Ishikawa (cell line): Measurements from ENCODE around the gene NEK10.

Experiments used
- CEBPB ChIP-seq: IDR thresholded peaks from 2 replicates; pipeline ENCODE4 v1.6.1; 2012
- CREB1 ChIP-seq: IDR thresholded peaks from 2 replicates; pipeline ENCODE4 v1.6.1; 2012; ENCODE audit warnings: low read depth
- EGR1 ChIP-seq: IDR thresholded peaks from 2 replicates; pipeline ENCODE4 v1.6.1; 2012
- EP300 ChIP-seq: IDR thresholded peaks from 2 replicates; pipeline ENCODE4 v1.6.1; 2012; ENCODE audit warnings: borderline replicate concordance
- FOXM1 ChIP-seq: IDR thresholded peaks from 2 replicates; pipeline ENCODE4 v1.6.1; 2012; ENCODE audit warnings: low read depth, borderline replicate concordance
- MAX ChIP-seq: IDR thresholded peaks from 2 replicates; pipeline ENCODE4 v1.6.1; 2012
- NFIC ChIP-seq: IDR thresholded peaks from 2 replicates; pipeline ENCODE4 v1.6.1; 2012
- RAD21 ChIP-seq: IDR thresholded peaks from 2 replicates; pipeline ENCODE4 v1.6.1; 2012; ENCODE audit warnings: low read depth
- TAF1 ChIP-seq: IDR thresholded peaks from 2 replicates; pipeline ENCODE4 v1.6.1; 2012; ENCODE audit warnings: low read depth, mild to moderate bottlenecking
- TCF12 ChIP-seq: IDR thresholded peaks from 2 replicates; pipeline ENCODE4 v1.6.1; 2012; ENCODE audit warnings: low read depth
- TEAD4 ChIP-seq: IDR thresholded peaks from 2 replicates; pipeline ENCODE4 v1.6.1; 2012
- USF1 ChIP-seq: IDR thresholded peaks from 2 replicates; pipeline ENCODE4 v1.6.1; 2012
- YY1 ChIP-seq: IDR thresholded peaks from 2 replicates; pipeline ENCODE4 v1.6.1; 2012; ENCODE audit warnings: low read depth
- ZBTB7A ChIP-seq: IDR thresholded peaks from 2 replicates; pipeline ENCODE4 v1.6.1; 2012; ENCODE audit warnings: low read depth
- TF ChIP-seq, protein P1 (sequence below): IDR thresholded peaks from 2 replicates; pipeline ENCODE4 v1.6.1; 2012; ENCODE audit warnings: low read depth, mild to moderate bottlenecking

The NEK10 gene

DNA sequence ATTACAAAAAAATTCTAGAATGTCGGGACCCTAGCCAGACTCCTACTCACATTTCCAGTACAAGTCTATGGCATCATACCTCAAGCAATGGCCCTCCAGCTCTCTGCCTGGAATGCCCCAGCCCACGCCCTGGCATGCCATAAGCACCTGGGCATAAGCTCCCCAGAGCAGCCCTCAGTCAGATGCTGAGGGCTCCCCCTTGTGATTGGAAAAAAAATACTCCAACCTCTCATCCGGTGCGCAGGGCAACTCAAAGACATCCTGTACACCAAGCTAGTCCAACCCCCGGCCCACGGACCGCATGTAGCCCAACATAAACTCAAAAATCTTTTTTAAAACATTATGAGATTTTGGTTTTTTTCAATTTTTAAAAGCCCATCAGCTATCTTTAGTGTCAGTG lies 115.4 kb downstream of the NEK10 start:
- TF ChIP-seq EP300 (no peak), ZBTB7A (no peak), TEAD4 (peak; percentile 33; the same call in 1 of the 2 replicates), MAX (no peak), NFIC (no peak), YY1 (no peak), RAD21 (peak; percentile 82), CEBPB (no peak), FOXM1 (no peak), CREB1 (no peak), USF1 (no peak), TCF12 (no peak)
- TF ChIP-seq, protein P1, sequence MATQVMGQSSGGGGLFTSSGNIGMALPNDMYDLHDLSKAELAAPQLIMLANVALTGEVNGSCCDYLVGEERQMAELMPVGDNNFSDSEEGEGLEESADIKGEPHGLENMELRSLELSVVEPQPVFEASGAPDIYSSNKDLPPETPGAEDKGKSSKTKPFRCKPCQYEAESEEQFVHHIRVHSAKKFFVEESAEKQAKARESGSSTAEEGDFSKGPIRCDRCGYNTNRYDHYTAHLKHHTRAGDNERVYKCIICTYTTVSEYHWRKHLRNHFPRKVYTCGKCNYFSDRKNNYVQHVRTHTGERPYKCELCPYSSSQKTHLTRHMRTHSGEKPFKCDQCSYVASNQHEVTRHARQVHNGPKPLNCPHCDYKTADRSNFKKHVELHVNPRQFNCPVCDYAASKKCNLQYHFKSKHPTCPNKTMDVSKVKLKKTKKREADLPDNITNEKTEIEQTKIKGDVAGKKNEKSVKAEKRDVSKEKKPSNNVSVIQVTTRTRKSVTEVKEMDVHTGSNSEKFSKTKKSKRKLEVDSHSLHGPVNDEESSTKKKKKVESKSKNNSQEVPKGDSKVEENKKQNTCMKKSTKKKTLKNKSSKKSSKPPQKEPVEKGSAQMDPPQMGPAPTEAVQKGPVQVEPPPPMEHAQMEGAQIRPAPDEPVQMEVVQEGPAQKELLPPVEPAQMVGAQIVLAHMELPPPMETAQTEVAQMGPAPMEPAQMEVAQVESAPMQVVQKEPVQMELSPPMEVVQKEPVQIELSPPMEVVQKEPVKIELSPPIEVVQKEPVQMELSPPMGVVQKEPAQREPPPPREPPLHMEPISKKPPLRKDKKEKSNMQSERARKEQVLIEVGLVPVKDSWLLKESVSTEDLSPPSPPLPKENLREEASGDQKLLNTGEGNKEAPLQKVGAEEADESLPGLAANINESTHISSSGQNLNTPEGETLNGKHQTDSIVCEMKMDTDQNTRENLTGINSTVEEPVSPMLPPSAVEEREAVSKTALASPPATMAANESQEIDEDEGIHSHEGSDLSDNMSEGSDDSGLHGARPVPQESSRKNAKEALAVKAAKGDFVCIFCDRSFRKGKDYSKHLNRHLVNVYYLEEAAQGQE = no peak

DNA sequence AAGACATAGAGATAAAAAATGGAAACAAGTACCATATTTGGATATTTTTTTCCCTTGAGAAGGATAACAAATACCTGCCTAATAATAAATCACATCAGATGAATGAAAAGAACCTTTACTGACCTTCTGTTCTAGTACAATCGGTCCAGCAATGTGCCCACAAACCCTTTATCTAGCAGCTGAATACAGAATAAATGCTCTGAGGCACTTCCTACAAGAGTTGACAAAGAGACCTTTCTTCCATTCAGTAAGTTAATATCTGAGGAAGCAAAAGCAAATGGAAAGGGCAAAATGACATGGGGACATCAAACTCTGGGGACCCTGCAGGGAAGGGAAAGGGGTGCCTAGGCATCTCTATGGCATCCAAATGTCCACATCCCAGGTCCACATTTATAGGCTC lies 115.8 kb downstream of the NEK10 start:
- TF ChIP-seq CREB1 (no peak), EP300 (no peak), TAF1 (no peak), NFIC (no peak), CEBPB (no peak), EGR1 (no peak)

GRCh38 chr3:27252646-27253045 lies 116.5 kb downstream of the NEK10 start:
- TF ChIP-seq FOXM1 (no peak), TCF12 (no peak), NFIC (no peak), CREB1 (no peak), ZBTB7A (no peak), YY1 (no peak), TEAD4 (no peak)

DNA sequence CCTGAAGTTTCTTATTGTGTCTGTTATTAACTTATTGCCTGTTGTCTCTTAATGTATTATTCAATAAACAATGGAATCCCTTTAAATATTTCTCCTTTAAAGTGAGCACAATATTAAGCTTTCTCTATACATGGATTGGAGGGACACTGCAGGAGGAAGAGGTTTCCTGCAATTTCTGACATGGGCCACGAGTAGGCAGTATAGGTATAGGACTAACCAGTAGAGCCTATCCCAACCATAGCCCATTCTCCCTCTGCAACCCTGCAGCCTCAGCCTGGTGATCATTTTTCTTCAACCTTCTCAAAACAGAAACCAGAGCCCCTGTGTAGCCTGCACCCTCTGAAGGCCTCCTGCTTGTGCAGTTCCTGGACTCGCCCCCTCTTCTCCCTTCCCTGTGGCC lies 124.8 kb downstream of the NEK10 start:
- TF ChIP-seq ZBTB7A (no peak), TCF12 (no peak), RAD21 (no peak), CEBPB (no peak), CREB1 (no peak), FOXM1 (no peak), EGR1 (no peak), TAF1 (no peak), MAX (no peak), TEAD4 (no peak), NFIC (no peak)

- no peak for TF ChIP-seq USF1
- TF ChIP-seq TAF1 = no peak
These were observed 129.2 kb downstream of the NEK10 start for GRCh38 chr3:27239951-27240350.

DNA sequence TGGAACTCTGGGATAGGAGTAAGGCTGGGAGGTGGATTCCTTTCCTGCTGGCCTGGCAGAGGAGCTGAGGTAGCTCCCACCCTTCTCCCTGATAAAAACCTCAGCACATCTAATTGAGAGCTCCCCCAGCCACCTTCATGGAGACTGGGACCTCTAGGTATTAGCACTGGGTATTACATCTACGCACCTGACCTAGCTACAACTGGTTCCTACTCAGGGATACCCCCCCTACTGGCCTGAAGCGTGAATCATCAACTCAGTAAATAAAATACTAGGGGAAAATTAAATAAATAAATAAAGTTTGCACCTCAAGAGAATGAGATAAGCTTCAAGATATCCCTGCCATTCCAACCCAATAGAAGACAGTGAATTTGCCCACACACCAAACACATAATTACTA lies 140.4 kb downstream of the NEK10 start:
- TF ChIP-seq RAD21 (peak; percentile 11; the same call in 1 of the 2 replicates), CREB1 (no peak)

DNA sequence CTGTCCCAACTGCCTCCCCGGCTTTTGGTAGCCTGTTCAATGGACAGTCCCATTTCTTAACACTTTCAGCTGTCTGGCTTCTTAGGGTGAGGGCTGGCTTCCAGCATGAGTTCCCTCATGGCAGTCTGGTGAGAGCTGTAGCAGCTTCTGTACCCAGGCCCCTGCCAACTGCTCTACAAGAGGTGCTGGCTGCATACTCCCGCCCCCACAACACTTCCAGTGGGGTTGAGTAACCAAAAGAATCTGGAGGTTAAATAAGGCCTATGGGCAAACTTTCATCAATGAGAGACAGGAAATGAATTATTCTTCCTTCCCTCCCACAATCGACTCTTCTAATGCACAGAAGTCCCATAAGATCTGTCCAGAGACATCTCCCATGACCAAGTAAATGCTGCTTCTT lies 145.0 kb downstream of the NEK10 start:
- TF ChIP-seq YY1 (no peak), FOXM1 (no peak), MAX (no peak), TEAD4 (no peak), EP300 (no peak), EGR1 (no peak), ZBTB7A (no peak), USF1 (no peak), NFIC (no peak), RAD21 (no peak), CREB1 (no peak), CEBPB (no peak), TAF1 (no peak), TCF12 (no peak)
- TF ChIP-seq, protein P1 = no peak
